ENCODE results near the gene FITM1. TPM values are rescaled to one million over a fixed set of nuclear protein-coding genes. Genes with fewer than 3 reads are reported as not detected.

FITM1 gene
- polyA plus RNA-seq, 1 donor from 2014 or later, result 0.88 TPM

DNA sequence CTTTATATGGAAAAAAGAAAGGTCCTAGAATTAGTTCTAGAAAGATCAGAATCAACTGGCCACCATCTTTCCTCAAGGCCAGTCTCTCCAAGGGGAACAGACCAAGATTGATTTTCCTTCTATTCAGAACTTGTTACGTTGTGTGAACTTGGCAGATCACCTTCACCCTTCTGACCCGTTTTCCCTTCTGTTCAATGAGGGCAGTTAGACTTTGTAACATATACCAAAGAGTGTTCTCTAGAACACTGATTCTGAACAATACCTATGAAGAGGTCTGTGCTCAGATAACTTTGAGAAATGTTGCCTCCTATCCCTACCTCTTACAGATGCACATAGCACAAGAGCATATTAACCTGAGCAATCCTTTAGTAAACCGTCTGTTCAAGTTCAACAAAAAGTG, 47.0 kb upstream of the FITM1 start:
- no peaks in the 10 kb centered on the region for H4K20me1 ChIP-seq (ENCODE audit: insufficient read depth)

DNA sequence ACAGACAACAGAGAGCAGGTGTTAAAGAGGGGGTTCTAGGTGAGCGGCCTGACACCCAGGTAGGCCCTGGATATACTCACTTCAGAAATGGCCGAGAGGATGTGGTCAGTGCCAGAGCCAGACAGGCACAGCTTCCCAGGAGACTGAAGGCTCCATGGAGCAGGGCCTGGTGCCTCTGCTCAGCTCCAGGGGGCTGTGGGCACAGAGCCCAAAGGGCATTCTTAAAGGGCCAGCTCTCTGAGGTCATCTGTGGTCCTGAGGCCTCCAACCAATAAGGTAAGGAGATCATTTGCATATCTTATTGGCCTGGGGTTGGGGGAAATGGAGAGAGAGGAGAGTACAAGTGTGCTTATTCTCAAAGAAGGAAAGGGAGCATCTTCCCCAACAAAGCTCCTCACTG, 46.0 kb upstream of the FITM1 start:
- Histone ChIP-seq H3K4me3 (ENCODE audit: low read length) (no peak overlapping the region), H3F3A (ENCODE audit: insufficient read depth, low read length, poor library complexity, severe bottlenecking) (no peaks in the 10 kb centered on the region), H3K9ac (ENCODE audit: low read length) (no peak overlapping the region), H4K20me1 (ENCODE audit: insufficient read depth) (no peaks in the 10 kb centered on the region), H3K9me2 (ENCODE audit: insufficient read depth, low read length) (no peaks in the 10 kb centered on the region), H2AFZ (ENCODE audit: low read depth, low read length) (no peak overlapping the region), H3K9me3 (ENCODE audit: low read length) (no peaks in the 10 kb centered on the region), H3K27ac (ENCODE audit: low read length) (no peak overlapping the region), H3K36me3 (ENCODE audit: insufficient read depth, low read length) (no peaks in the 10 kb centered on the region), H3K79me2 (replicated peaks; ENCODE audit: insufficient read depth, low read length) (no peaks in the 10 kb centered on the region), H3K4me2 (ENCODE audit: low read length) (no peak overlapping the region), H3K27me3 (ENCODE audit: insufficient read depth, low read depth, low read length) (no peaks in the 10 kb centered on the region)
- TF ChIP-seq MXI1 (conservative IDR thresholded peaks at IDR 0.05; ENCODE audit: poor library complexity, severe bottlenecking) (no peak), EP300 (conservative IDR thresholded peaks at IDR 0.05; ENCODE audit: poor library complexity, severe bottlenecking) (no peak), SMC3 (conservative IDR thresholded peaks at IDR 0.05; ENCODE audit: poor library complexity) (no peak), RAD21 (conservative IDR thresholded peaks at IDR 0.05) (no peak), TAF1 (IDR thresholded peaks at IDR 0.05; ENCODE audit: low read depth) (no peak), EZH2 (IDR thresholded peaks at IDR 0.05; ENCODE audit: borderline replicate concordance, insufficient read depth, low read length, poor library complexity, severe bottlenecking) (no peak)
- TF ChIP-seq, protein P1, sequence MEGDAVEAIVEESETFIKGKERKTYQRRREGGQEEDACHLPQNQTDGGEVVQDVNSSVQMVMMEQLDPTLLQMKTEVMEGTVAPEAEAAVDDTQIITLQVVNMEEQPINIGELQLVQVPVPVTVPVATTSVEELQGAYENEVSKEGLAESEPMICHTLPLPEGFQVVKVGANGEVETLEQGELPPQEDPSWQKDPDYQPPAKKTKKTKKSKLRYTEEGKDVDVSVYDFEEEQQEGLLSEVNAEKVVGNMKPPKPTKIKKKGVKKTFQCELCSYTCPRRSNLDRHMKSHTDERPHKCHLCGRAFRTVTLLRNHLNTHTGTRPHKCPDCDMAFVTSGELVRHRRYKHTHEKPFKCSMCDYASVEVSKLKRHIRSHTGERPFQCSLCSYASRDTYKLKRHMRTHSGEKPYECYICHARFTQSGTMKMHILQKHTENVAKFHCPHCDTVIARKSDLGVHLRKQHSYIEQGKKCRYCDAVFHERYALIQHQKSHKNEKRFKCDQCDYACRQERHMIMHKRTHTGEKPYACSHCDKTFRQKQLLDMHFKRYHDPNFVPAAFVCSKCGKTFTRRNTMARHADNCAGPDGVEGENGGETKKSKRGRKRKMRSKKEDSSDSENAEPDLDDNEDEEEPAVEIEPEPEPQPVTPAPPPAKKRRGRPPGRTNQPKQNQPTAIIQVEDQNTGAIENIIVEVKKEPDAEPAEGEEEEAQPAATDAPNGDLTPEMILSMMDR (IDR thresholded peaks at IDR 0.05; ENCODE audit: poor library complexity, severe bottlenecking), result no peak

More for the DNA sequence above, 47.0 kb upstream of the FITM1 start:
- Histone ChIP-seq H3K9me2 (ENCODE audit: insufficient read depth, low read length) (no peaks in the 10 kb centered on the region), H3K9ac (ENCODE audit: low read length) (no peak overlapping the region), H2AFZ (ENCODE audit: low read depth, low read length) (no peak overlapping the region), H3K4me3 (ENCODE audit: low read length) (no peak overlapping the region), H3K9me3 (ENCODE audit: low read length) (no peaks in the 10 kb centered on the region), H3F3A (ENCODE audit: insufficient read depth, low read length, poor library complexity, severe bottlenecking) (peaks cover 3% of the 10 kb centered on the region), H3K27me3 (ENCODE audit: insufficient read depth, low read depth, low read length) (no peaks in the 10 kb centered on the region), H3K79me2 (replicated peaks; ENCODE audit: insufficient read depth, low read length) (no peaks in the 10 kb centered on the region), H3K4me2 (ENCODE audit: low read length) (no peak overlapping the region), H3K36me3 (ENCODE audit: insufficient read depth, low read length) (no peaks in the 10 kb centered on the region), H3K27ac (ENCODE audit: low read length) (no peak overlapping the region)
- TF ChIP-seq EZH2 (IDR thresholded peaks at IDR 0.05; ENCODE audit: borderline replicate concordance, insufficient read depth, low read length, poor library complexity, severe bottlenecking) (no peak), MXI1 (conservative IDR thresholded peaks at IDR 0.05; ENCODE audit: poor library complexity, severe bottlenecking) (no peak), POLR2AphosphoS5 (IDR thresholded peaks at IDR 0.05) (no peak)
- TF ChIP-seq, protein P1 (IDR thresholded peaks at IDR 0.05; ENCODE audit: poor library complexity, severe bottlenecking), result no peak

DNA sequence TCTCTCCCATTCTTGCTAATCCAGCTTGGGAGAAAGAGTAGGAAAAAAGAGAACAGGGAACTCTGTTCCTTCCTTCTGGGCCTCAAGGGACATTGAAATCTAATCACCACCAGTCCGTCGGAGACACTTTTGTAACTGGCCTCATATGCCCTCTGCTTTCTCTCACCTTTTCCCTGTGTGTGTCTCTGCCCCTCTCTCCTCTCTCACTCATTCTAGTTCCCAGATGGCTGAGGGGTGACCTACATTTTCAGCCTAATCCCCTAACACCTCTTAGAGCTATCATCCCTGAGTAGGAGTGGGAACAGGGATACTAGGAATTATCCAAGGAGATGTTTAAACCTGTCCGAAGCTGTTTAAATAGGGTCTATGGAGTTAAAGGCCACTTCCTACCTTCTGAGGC, 45.2 kb upstream of the FITM1 start:
- no peaks in the 10 kb centered on the region for H3K9me3 ChIP-seq (ENCODE audit: low read length)
- no peak overlapping the region for H2AFZ ChIP-seq (ENCODE audit: low read depth, low read length)
- no peak overlapping the region for H3K4me3 ChIP-seq (ENCODE audit: low read length)
- H3K9ac ChIP-seq (ENCODE audit: low read length), result no peak overlapping the region
- H3F3A ChIP-seq (ENCODE audit: insufficient read depth, low read length, poor library complexity, severe bottlenecking), result no peaks in the 10 kb centered on the region
- no peaks in the 10 kb centered on the region for H4K20me1 ChIP-seq (ENCODE audit: insufficient read depth)
- no peaks in the 10 kb centered on the region for H3K36me3 ChIP-seq (ENCODE audit: insufficient read depth, low read length)
- no peak for TF ChIP-seq EZH2 (IDR thresholded peaks at IDR 0.05; ENCODE audit: borderline replicate concordance, insufficient read depth, low read length, poor library complexity, severe bottlenecking)
- TF ChIP-seq, protein P1 (IDR thresholded peaks at IDR 0.05; ENCODE audit: poor library complexity, severe bottlenecking), result no peak
- TF ChIP-seq, protein P2, sequence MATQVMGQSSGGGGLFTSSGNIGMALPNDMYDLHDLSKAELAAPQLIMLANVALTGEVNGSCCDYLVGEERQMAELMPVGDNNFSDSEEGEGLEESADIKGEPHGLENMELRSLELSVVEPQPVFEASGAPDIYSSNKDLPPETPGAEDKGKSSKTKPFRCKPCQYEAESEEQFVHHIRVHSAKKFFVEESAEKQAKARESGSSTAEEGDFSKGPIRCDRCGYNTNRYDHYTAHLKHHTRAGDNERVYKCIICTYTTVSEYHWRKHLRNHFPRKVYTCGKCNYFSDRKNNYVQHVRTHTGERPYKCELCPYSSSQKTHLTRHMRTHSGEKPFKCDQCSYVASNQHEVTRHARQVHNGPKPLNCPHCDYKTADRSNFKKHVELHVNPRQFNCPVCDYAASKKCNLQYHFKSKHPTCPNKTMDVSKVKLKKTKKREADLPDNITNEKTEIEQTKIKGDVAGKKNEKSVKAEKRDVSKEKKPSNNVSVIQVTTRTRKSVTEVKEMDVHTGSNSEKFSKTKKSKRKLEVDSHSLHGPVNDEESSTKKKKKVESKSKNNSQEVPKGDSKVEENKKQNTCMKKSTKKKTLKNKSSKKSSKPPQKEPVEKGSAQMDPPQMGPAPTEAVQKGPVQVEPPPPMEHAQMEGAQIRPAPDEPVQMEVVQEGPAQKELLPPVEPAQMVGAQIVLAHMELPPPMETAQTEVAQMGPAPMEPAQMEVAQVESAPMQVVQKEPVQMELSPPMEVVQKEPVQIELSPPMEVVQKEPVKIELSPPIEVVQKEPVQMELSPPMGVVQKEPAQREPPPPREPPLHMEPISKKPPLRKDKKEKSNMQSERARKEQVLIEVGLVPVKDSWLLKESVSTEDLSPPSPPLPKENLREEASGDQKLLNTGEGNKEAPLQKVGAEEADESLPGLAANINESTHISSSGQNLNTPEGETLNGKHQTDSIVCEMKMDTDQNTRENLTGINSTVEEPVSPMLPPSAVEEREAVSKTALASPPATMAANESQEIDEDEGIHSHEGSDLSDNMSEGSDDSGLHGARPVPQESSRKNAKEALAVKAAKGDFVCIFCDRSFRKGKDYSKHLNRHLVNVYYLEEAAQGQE (IDR thresholded peaks at IDR 0.05; ENCODE audit: borderline replicate concordance), result no peak
- TF ChIP-seq MXI1 (conservative IDR thresholded peaks at IDR 0.05; ENCODE audit: poor library complexity, severe bottlenecking), result no peak
- TF ChIP-seq SMC3 (conservative IDR thresholded peaks at IDR 0.05; ENCODE audit: poor library complexity), result no peak
- TF ChIP-seq TAF1 (IDR thresholded peaks at IDR 0.05; ENCODE audit: low read depth), result no peak
- no peak overlapping the region for H3K4me2 ChIP-seq (ENCODE audit: low read length)
- H3K9me2 ChIP-seq (ENCODE audit: insufficient read depth, low read length), result no peaks in the 10 kb centered on the region
- H3K79me2 ChIP-seq (replicated peaks; ENCODE audit: insufficient read depth, low read length), result no peaks in the 10 kb centered on the region
- H3K27me3 ChIP-seq (ENCODE audit: insufficient read depth, low read depth, low read length), result no peaks in the 10 kb centered on the region
- H3K27ac ChIP-seq (ENCODE audit: low read length), result no peak overlapping the region

All from neural cell (in vitro differentiated cells).